NCI-H1436 treated with DMSO at 0.1 percent for 48 hours (cell line): ENCODE results near the gene ZHX3.

Experiments
- DNase-seq: peaks from one replicate; lab custom pipeline; 2025; lab: John Stamatoyannopoulos, UW

ZHX3 gene

DNA sequence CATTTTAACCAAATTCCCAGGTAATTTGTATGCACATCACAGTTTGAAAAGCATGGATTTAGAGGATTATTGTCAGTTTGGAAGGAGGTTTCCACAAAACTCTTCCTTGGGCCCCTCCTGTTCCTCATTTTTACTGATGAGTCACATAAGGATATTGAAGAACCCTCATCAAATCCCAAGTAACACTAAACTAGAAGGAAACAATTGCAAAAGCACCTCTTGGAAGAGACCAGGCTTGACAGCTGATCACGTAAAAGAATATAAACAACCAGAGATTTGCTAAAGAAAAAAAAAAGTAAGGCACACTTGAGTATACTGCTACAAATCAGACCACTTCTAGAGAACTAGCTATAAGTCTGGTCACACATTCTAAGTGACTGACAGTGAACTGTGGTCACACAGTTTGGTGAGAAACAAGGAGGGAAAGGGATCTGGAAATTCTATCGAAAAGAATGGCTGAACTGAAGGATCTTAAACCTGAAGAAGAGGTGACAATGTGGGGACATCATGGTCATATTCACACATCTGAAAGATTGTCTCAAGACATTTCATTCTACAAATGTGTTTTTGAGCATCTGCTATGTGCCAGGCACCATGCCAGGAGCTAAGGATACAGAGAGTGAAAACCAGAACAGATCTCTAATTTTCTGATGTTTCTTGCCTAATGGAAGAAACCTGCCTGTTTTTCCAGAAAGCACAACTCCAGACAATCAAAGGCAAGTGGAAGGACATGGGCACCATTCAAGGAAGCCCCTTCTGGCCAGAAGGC lies 24.1 kb downstream of the ZHX3 start:
- no peak for DNase-seq

- DNase-seq = no peak
These were observed 26.6 kb downstream of the ZHX3 start for GRCh38 chr20:41290804-41291389.

- DNase-seq = no peak
These were observed 30.2 kb downstream of the ZHX3 start for GRCh38 chr20:41287327-41287726.

- no peak for DNase-seq
These were observed 31.2 kb downstream of the ZHX3 start for GRCh38 chr20:41286240-41286851.

DNA sequence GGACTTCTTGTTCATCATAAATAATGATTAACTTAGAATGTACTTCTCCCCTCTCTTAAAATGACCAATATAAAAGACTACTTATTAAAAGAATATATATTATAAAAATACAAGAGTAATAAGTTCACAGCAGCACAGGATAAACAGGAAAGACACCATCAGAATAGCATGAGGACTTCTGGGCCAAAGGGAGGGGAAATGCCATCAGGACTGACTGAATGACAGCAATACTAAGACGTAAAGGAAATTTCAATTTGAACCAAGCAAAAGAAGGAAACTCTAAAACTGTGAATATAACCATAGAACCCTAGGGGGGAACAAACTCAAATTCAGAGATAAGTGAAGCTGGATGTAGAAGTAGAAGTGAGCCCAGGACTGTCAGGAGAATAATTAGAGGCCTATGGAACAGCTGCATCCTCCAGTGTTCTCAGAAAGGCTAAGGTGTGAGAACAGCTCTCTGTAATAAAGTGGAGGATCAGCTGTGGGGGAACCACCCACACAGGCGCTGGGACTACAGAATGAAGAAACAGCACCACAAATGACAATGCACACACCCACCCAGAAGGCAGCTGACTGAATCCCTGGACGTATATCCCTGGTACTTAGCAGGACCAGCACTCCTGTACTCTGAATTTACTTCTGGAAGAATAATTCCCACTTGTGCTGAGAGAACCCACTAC lies 37.8 kb downstream of the ZHX3 start:
- no peak for DNase-seq

DNA sequence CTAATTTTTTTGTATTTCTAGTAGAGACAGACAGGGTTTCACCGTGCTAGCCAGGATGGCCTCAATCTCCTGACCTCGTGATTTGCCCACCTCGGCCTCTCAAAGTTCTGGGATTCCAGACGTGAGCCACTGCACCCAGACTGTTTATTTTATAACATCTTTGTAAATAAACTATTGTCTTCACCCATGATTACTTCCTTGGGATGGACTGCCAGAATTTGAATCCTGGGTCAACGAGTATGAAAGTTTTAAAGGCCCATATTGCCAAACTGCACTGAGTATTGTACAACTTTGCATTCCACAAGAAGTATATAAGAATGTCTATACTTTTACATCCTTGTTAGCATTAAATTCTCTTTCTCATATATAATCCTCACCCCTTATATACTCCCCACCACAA lies 38.6 kb downstream of the ZHX3 start:
- no peak for DNase-seq

DNA sequence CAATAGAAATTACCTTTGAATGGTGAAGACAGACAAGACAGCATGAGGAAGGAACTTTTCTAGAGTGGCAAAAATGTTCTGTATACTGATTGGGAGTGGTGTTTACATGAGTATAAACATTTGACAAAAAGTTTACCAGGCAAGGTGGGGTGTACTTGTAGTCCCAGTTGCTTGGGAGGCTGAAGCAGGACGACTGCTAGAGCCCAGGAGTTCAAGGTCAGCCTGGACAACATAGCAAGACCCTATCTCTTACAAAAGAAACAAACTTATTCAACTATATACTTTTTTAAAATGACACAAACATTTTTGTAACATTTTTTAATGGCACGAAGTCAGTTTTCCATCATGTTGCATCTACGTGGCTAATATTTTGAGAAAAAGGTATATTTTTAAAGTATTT lies 40.5 kb downstream of the ZHX3 start:
- DNase-seq = no peak

DNA sequence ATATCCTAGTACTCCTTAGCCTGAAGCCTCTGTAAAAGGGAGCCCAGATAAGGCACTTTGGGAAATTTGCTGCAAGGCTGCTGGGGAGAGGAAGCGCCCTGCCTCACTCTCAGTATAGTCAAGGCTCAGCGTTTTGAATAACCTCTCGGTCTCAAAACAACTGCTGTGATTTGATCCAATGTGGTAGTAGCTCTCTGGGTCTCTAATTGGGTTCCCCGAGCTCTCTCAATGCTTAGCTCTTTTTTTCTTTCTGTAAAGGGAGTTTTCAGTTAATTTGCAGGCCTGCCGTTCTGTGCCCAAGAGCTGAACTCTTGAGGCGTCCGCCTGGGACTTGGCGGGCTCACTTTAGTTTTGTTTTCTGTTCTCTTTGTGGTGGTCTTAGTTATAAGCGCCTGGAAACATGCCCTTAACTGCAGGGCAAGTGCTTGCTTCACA lies 41.2 kb downstream of the ZHX3 start:
- DNase-seq = no peak

GRCh38 chr20:41275301-41275731 lies 42.2 kb downstream of the ZHX3 start:
- no peak for DNase-seq

DNA sequence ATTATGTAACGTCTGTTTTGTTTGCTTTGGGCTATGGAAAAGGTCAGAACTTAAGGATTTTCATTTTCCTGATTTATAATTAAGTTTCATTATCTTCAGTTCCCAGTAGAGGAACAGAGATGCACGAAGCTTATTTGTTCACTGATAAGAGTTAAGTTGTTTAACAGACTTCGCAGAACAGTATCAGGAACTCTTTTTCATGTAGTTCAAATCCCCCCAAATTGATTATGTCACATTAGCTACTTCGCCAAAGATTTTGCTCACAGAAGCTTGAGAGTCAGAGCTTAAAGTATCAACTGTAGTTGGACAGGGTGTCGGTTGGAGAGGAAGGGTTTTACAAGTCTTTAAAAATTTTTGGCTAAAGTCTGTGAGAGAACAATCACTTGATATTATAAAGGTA lies 43.4 kb downstream of the ZHX3 start:
- DNase-seq = no peak

DNA sequence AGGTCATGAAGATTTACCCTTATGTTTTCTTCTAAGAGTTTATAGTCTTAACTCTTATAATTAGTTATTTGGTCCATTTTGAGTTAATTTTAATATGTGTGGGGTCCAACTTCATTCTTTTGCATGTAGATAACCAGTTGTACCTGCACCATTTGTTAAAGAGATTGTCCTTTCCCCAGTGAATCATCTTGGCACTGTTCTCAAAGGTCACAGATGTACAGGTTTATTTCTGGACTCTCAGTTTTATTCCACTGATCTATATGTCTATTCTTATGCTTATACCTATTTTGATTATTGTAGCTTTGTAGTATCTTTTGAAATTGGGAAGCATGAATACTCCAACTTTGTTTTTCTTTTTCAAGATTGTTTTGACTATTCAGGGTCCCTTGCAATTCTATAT lies 44.1 kb downstream of the ZHX3 start:
- no peak for DNase-seq

DNA sequence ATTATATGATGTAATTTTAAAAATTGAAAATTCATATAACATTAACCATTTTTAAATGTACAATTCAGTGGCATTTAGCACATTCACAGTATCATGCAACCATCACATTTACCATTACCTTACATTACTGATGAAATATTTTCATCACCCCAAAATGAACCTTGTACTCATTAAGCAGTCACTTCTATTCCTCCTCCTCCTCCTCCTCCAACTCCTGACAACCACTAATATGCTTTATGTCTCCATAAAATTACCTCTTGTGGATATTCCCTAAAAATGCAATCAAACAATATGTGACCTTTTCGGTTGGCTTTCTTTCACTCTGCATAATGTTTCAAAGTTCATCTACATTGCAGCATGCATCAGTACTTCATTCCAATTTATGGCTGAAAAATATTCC lies 45.2 kb downstream of the ZHX3 start:
- no peak for DNase-seq

GRCh38 chr20:41268917-41269652 lies 48.4 kb downstream of the ZHX3 start:
- no peak for DNase-seq

- no peak for DNase-seq
These were observed 49.1 kb downstream of the ZHX3 start for GRCh38 chr20:41268402-41268801.

GRCh38 chr20:41265938-41266337 lies 51.6 kb downstream of the ZHX3 start:
- DNase-seq = no peak

GRCh38 chr20:41264819-41265218 lies 52.7 kb downstream of the ZHX3 start:
- no peak for DNase-seq

DNA sequence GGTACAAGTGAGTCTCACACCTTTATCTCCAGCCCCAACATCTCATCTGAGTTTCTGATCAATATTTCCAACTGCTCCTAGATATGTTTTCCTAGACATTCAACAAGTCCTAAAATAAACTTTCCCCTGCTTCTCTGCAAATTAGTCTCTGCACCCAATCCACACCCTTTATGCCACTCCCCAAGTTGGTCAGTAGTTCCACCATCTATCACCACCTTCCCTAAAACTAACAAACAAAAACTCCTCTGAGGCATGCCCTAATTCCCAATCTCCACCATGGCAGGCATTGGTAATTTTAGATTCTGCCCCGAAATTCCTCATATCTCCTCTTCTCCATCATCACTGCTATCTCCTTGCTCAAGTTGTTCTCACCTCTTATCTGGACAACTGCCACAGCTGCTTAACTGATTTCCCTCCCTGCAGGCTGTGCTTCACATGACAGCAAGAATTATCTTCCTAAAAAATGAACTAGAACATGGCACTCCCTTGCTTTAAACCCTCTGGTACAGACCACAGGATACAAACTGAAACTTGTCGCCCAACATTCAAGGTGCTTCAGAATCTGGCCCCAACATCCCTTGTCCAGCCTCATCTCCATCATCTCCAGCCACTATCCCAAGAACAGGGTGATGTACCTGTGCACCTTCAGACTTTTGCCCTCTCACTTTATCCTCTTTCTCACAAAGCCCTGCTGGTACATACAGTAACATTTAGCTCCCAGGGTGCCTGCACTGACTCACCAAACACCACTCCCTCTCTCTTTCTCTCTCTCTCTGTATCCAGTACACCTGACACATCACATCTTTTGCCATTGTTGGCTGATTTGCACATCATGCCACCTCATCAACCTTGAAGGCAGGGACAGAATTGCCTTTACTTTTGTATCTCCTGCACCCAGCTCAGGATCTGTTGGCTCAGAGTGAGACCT lies 55.5 kb downstream of the ZHX3 start:
- DNase-seq = no peak

DNA sequence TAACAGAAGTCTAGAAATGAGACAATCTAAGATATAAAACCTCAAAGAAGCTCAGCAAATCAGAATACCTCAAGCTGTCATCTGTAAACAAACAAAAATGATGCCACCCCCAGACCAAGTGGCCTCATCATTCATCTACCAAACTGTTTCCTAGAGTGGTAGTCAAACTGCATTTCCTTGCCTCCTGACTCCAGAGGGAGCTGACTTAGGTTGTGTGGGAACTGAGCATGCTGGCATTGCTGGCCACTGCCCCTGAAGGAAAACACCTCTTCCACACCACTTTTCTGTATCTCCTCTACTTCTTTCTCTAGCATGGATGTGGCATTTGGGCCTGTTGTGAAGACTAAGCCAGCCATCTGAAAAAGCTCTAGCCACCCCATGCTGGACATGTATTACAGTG lies 56.3 kb downstream of the ZHX3 start:
- no peak for DNase-seq

GRCh38 chr20:41260734-41261220 lies 56.8 kb downstream of the ZHX3 start:
- no peak for DNase-seq

- no peak for DNase-seq
These were observed 58.2 kb downstream of the ZHX3 start for GRCh38 chr20:41259309-41259708.

DNA sequence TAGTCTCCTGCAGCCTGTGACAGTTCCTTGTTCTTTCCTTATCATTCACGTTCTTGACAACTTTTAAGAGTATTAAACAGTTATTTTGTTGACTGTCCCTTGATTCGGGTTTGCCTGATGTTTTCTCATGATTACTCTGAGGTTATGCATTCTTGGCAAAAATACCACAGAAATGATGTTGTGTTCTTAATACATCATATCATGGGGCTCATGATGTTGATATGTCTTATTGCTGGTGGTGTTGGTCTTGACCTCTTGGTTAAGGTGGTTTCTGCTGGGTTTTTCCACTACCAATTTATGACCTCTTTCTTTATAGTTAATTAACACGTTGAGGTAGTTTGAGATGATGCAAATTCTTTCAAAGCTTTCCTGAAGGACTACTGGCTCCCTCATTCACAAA lies 59.1 kb downstream of the ZHX3 start:
- DNase-seq = no peak
